CD14-positive monocyte (primary cell): ENCODE data around the gene XYLT1. TPM values are rescaled to one million over a fixed set of nuclear protein-coding genes. Genes with fewer than 3 reads are reported as not detected.

Source experiments
- DNase-seq, 3 donors: peaks; one replicate each; pipeline ENCODE4 v3.0.0-alpha.2; 2011 to 2022
- H2AFZ ChIP-seq: 2 replicates; pipeline ENCODE4 v1.6.0; 2012; ENCODE audit warnings: mild to moderate bottlenecking, low read depth, low read length, inconsistent platforms; ENCODE audit not compliant: insufficient read depth, poor library complexity, severe bottlenecking
- H3K27ac ChIP-seq, 2 donors: 1 replicate in 1 of 2; 2 replicates in 1 of 2; pipeline ENCODE4 v1.5.1; 2012 to 2013; ENCODE audit warnings: low read length in 2 of 2, control low read depth in 1 of 2, inconsistent platforms in 1 of 2, low read depth in 1 of 2, mild to moderate bottlenecking in 1 of 2
- H3K27me3 ChIP-seq, 2 donors: one replicate each; pipeline versions ENCODE4 v1.6.0 to v1.6.1; 2011 to 2013; ENCODE audit warnings: low read length in 2 of 2; ENCODE audit not compliant: control insufficient read depth in 2 of 2, insufficient read depth in 2 of 2
- H3K36me3 ChIP-seq, 2 donors: replicated peaks in 1 of 2; 1 replicate in 1 of 2; 2 replicates in 1 of 2; pipeline versions ENCODE4 v1.5.1 to v1.6.1; 2012 to 2013; ENCODE audit warnings: low read length in 2 of 2, control low read depth in 1 of 2, inconsistent platforms in 1 of 2, mild to moderate bottlenecking in 1 of 2; ENCODE audit not compliant: insufficient read depth in 2 of 2, control insufficient read depth in 1 of 2
- H3K4me1 ChIP-seq, 2 donors: 1 replicate in 1 of 2; 2 replicates in 1 of 2; pipeline versions ENCODE4 v1.5.1 to v1.6.1; 2012 to 2013; ENCODE audit warnings: low read length in 2 of 2, control low read depth in 1 of 2, inconsistent platforms in 1 of 2, mild to moderate bottlenecking in 1 of 2, moderate library complexity in 1 of 2; ENCODE audit not compliant: insufficient read depth in 2 of 2, control insufficient read depth in 1 of 2
- H3K4me2 ChIP-seq: replicated peaks from 2 replicates; pipeline ENCODE3; 2012; ENCODE audit warnings: low read length, moderate library complexity, mild to moderate bottlenecking; ENCODE audit not compliant: poor library complexity, severe bottlenecking; ENCODE audit errors: extremely low read depth
- H3K4me3 ChIP-seq, 3 experiments: fragments of 200-600 bp in 1 of 3; sonication (generic) in 1 of 3; replicated peaks in 1 of 3; 1 replicate in 2 of 3; 2 replicates in 1 of 3; pipeline ENCODE4 v1.5.1; 2011 to 2013; ENCODE audit warnings: low read length in 3 of 3, mild to moderate bottlenecking in 3 of 3, control low read depth in 2 of 3, low read depth in 2 of 3, inconsistent platforms in 1 of 3, moderate library complexity in 1 of 3
- H3K79me2 ChIP-seq: 2 replicates; pipeline ENCODE4 v1.6.0; 2012; ENCODE audit warnings: mild to moderate bottlenecking, control low read depth, inconsistent platforms, low read length, moderate library complexity; ENCODE audit not compliant: insufficient read depth
- H3K9ac ChIP-seq: 2 replicates; pipeline ENCODE4 v1.6.0; 2017; ENCODE audit warnings: low read length, mild to moderate bottlenecking; ENCODE audit not compliant: insufficient read depth, poor library complexity, severe bottlenecking
- H3K9me3 ChIP-seq, 2 donors: replicated peaks in 1 of 2; 1 replicate in 1 of 2; 2 replicates in 1 of 2; pipeline versions ENCODE4 v1.5.1 to v1.6.1; 2012 to 2013; ENCODE audit warnings: low read length in 2 of 2, control low read depth in 1 of 2; ENCODE audit not compliant: control insufficient read depth in 1 of 2, insufficient read depth in 1 of 2
- H4K20me1 ChIP-seq: 2 replicates; pipeline ENCODE4 v1.6.0; 2012; ENCODE audit warnings: mild to moderate bottlenecking, low read length, control low read depth, moderate library complexity; ENCODE audit not compliant: insufficient read depth
- H3K27ac Mint-ChIP-seq, 7 donors: one replicate each; pipeline ENCODE4 v1.8.0; 2020; ENCODE audit warnings: mild to moderate bottlenecking in 7 of 7, mixed read lengths in 7 of 7, moderate library complexity in 6 of 7, inconsistent platforms in 2 of 7
- H3K27me3 Mint-ChIP-seq, 3 donors: one replicate each; pipeline ENCODE4 v1.8.0; 2021 to 2022; ENCODE audit warnings: low read depth in 3 of 3, mild to moderate bottlenecking in 3 of 3, mixed read lengths in 3 of 3, moderate library complexity in 3 of 3, inconsistent platforms in 1 of 3
- H3K36me3 Mint-ChIP-seq, 2 donors: one replicate each; pipeline ENCODE4 v1.8.0; 2020; ENCODE audit warnings: mixed read lengths in 2 of 2, inconsistent platforms in 1 of 2, mild to moderate bottlenecking in 1 of 2
- H3K4me1 Mint-ChIP-seq: one replicate; pipeline ENCODE4 v1.8.0; 2020; ENCODE audit warnings: mild to moderate bottlenecking, mixed read lengths
- H3K4me3 Mint-ChIP-seq, 2 donors: one replicate each; pipeline ENCODE4 v1.8.0; 2020; ENCODE audit warnings: mild to moderate bottlenecking in 2 of 2, mixed read lengths in 2 of 2, moderate library complexity in 1 of 2
- H3K9me3 Mint-ChIP-seq, 7 donors: one replicate each; pipeline ENCODE4 v1.8.0; 2020 to 2022; ENCODE audit warnings: mixed read lengths in 7 of 7, mild to moderate bottlenecking in 6 of 7, moderate library complexity in 6 of 7, inconsistent platforms in 2 of 7
- CTCF ChIP-seq: fragments of 200-600 bp; IDR thresholded peaks from one replicate; pipeline ENCODE4 v1.8.0; 2022; ENCODE audit warnings: antibody characterized with exemption, mild to moderate bottlenecking
- WGBS: methylation state at CpG from one replicate; pipeline ENCODE4 v1.1.5; 2013; ENCODE audit warnings: missing lambda C conversion rate; ENCODE audit not compliant: insufficient coverage; 5-methylcytosine and 5-hydroxymethylcytosine counted together
- intact Hi-C, 2 donors: fragments of 100-400 bp; cut with micrococcal nuclease; formaldehyde crosslinking; loops; one replicate each; pipeline versions ENCODE4 v1.15.0 to v1.15.1; 2023
- polyA plus RNA-seq, 3 donors: library from polyadenylated mRNA; depleted of rRNA in 1 of 3; unstranded in 2 of 3; stranded (reverse) in 1 of 3; fragments of 300-500 nt in 2 of 3; fragments of >200 nt in 1 of 3; fragmentation: Illumina TruSeq in 2 of 3; gene quantifications; 1 replicate in 2 of 3; 2 replicates in 1 of 3; pipeline ENCODE4 v1.2.3, GENCODE V29; 2012 to 2021

The XYLT1 gene
- polyA plus RNA-seq, 3 donors, result 0.51 to 9.4 (median 1.6) TPM

GRCh38 chr16:17199135-17199534, 271.6 kb downstream of the XYLT1 start:
- no peaks in the 10 kb centered on the region for H3K9me3 Mint-ChIP-seq
- H3K9me3 ChIP-seq, result no peaks in the 10 kb centered on the region
- H3K36me3 Mint-ChIP-seq, result peaks cover 62 to 67% of the 10 kb centered on the region in 2 donors
- no peak overlapping the region for H3K4me2 ChIP-seq
- peaks cover 12% of the 10 kb centered on the region for H4K20me1 ChIP-seq
- H3K27me3 Mint-ChIP-seq, result peaks cover 0 to 1% (median 0%) of the 10 kb centered on the region in 3 donors
- peaks cover 6% of the 10 kb centered on the region for H3K79me2 ChIP-seq
- no peak overlapping the region for H3K27ac ChIP-seq
- no peak overlapping the region for H3K9ac ChIP-seq
- H3K4me1 Mint-ChIP-seq, result peaks cover 7% of the 10 kb centered on the region
- H3K4me3 Mint-ChIP-seq, result no peak overlapping the region
- TF ChIP-seq CTCF, result no peak
- intact Hi-C loops, result no loop called here
- H2AFZ ChIP-seq, result no peak overlapping the region
- H3K4me1 ChIP-seq, result peaks cover 3 to 4% of the 10 kb centered on the region in 2 donors
- H3K4me3 ChIP-seq, result no peak overlapping the region
- peaks cover 50 to 63% of the 10 kb centered on the region in 2 donors for H3K36me3 ChIP-seq
- no peak for DNase-seq
- WGBS, result no CpG with 5 or more reads among the region's 3 CpGs
- H3K27me3 ChIP-seq, result no peaks in the 10 kb centered on the region
- H3K27ac Mint-ChIP-seq, result peak overlapping the region in 1 of 7 donors; percentile 68

GRCh38 chr16:17196526-17196925, 274.2 kb downstream of the XYLT1 start:
- Mint-ChIP-seq H3K27me3 (peaks cover 0 to 1% (median 0%) of the 10 kb centered on the region in 3 donors), H3K9me3 (no peaks in the 10 kb centered on the region), H3K4me1 (peaks cover 6% of the 10 kb centered on the region), H3K27ac (no peak overlapping the region), H3K36me3 (peaks cover 65 to 84% of the 10 kb centered on the region in 2 donors), H3K4me3 (no peak overlapping the region)
- no peak for TF ChIP-seq CTCF
- peaks cover 57 to 84% of the 10 kb centered on the region in 2 donors for H3K36me3 ChIP-seq
- no peak overlapping the region for H3K9ac ChIP-seq
- H4K20me1 ChIP-seq, result no peaks in the 10 kb centered on the region
- no peak overlapping the region for H2AFZ ChIP-seq
- no peak overlapping the region for H3K4me2 ChIP-seq
- no peaks in the 10 kb centered on the region for H3K79me2 ChIP-seq
- H3K27me3 ChIP-seq, result no peaks in the 10 kb centered on the region
- DNase-seq, result no peak
- WGBS, result no CpG with 5 or more reads among the region's 3 CpGs
- H3K27ac ChIP-seq, result no peak overlapping the region
- intact Hi-C loops, result no loop called here
- H3K4me1 ChIP-seq, result peaks cover 0 to 4% of the 10 kb centered on the region in 2 donors
- no peaks in the 10 kb centered on the region for H3K9me3 ChIP-seq
- H3K4me3 ChIP-seq, result no peak overlapping the region
